ENCODE data around the gene AMZ1.

GRCh38 chr7:2675256-2675764 lies 12.7 kb upstream of the AMZ1 start:
- TF ChIP-seq POLR2AphosphoS5 (IDR thresholded peaks at IDR 0.05; ENCODE audit: low read depth, low read length) (no peak), REST (IDR thresholded peaks at IDR 0.05; ENCODE audit: insufficient read depth in 1 of 2, low read depth in 2 of 2, low read length in 2 of 2) (no peak), TAF1 (IDR thresholded peaks at IDR 0.05; ENCODE audit: borderline replicate concordance, insufficient read depth, low read length) (no peak), SIN3A (IDR thresholded peaks at IDR 0.05; ENCODE audit: borderline replicate concordance, insufficient read depth, low read length) (no peak)
